Coronary artery (tissue), 2 donors: ENCODE measurements around the gene SPINK13.
"Not testable (repeated sequence)": the region's sequence is repeated elsewhere in the genome, so short reads cannot be mapped to it uniquely, and the experiment has no call there.

Source experiments
- DNase-seq: peaks from one replicate; pipeline ENCODE4 v3.0.0-alpha.2; 2017; ENCODE audit warnings: low spot score
- H3K27ac ChIP-seq, 2 donors: fragments of 200-600 bp; sonication (generic); one replicate each; pipeline ENCODE4 v1.5.1; 2016 to 2019
- H3K4me3 ChIP-seq: fragments of 200-600 bp; sonication (generic); 2 replicates; pipeline ENCODE4 v1.5.1; 2016; ENCODE audit warnings: mild to moderate bottlenecking, moderate library complexity
- TF ChIP-seq, protein P1 (sequence below): fragments of 200-600 bp; sonication (generic); IDR thresholded peaks from one replicate; pipeline ENCODE4 v1.5.1; 2019; ENCODE audit warnings: antibody characterized with exemption

SPINK13 gene

DNA sequence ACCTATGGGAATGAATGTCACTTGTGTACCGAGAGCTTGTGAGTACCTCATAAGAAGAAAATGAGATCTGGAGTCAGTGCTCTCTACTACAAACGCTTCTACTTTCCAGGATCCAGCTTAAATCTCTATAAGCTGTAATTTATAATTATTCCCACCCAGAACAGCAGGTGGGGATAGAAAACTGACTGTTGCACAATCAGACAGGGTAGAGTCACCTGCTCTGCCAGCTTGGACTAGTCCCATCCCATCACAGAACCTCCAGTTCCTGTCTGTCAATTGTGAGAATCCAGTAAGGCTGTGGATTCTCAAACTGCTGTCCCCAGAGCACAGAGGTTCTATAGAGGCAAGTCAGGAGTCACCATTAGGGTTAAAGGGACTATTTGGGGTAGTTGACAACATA is 45.6 kb downstream of the SPINK13 start:
- DNase-seq = no peak
- TF ChIP-seq, protein P1, sequence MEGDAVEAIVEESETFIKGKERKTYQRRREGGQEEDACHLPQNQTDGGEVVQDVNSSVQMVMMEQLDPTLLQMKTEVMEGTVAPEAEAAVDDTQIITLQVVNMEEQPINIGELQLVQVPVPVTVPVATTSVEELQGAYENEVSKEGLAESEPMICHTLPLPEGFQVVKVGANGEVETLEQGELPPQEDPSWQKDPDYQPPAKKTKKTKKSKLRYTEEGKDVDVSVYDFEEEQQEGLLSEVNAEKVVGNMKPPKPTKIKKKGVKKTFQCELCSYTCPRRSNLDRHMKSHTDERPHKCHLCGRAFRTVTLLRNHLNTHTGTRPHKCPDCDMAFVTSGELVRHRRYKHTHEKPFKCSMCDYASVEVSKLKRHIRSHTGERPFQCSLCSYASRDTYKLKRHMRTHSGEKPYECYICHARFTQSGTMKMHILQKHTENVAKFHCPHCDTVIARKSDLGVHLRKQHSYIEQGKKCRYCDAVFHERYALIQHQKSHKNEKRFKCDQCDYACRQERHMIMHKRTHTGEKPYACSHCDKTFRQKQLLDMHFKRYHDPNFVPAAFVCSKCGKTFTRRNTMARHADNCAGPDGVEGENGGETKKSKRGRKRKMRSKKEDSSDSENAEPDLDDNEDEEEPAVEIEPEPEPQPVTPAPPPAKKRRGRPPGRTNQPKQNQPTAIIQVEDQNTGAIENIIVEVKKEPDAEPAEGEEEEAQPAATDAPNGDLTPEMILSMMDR = no peak
- Histone ChIP-seq H3K4me3 (no peak overlapping the region), H3K27ac (no peak overlapping the region)

DNA sequence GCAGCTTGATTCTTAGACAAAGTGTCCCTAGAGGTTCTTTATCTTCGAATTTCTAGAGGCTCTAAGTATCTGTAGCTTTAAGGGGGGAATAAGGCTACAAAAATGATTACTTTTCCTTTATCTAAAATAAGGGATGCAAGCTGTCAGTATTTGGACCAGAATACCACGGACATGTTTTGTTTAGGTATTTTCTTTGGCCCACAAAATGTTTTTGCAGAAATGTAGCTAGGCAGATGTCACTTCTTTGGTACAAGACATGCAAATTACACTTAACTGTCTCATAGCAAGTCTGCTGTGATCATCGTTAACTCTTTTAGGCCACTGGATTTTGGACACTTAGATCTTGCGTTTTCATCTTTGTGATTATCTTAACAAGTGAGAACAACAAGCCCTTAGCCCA is 46.1 kb downstream of the SPINK13 start:
- TF ChIP-seq, protein P1 = no peak
- Histone ChIP-seq H3K27ac (no peak overlapping the region), H3K4me3 (no peak overlapping the region)
- DNase-seq = no peak

DNA sequence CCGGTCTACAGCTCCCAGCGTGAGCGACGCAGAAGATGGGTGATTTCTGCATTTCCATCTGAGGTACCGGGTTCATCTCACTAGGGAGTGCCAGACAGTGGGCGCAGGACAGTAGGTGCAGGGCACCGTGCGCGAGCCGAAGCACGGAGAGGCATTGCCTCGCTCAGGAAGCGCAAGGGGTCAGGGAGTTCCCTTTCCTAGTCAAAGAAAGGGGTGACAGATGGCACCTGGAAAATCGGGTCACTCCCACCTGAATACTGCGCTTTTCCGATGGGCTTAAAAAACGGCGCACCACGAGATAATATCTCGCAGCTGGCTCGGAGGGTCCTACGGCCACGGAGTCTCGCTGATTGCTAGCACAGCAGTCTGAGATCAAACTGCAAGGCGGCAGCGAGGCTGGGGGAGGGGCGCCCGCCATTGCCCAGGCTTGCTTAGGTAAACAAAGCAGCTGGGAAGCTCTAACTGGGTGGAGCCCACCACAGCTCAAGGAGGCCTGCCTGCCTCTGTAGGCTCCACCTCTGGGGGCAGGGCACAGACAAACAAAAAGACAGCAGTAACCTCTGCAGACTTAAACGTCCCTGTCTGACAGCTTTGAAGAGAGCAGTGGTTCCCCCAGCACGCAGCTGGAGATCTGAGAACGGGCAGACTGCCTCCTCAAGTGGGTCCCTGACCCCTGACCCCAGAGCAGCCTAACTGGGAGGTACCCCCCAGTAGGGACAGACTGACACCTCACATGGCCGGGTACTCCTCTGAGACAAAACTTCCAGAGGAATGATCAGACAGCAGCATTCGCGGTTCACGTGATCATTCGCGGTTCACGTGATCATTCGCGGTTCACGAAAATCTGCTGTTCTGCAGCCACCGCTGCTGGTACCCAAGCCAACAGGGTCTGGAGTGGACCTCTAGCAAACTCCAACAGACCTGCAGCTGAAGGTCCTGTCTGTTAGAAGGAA is 51.7 kb downstream of the SPINK13 start:
- not testable (repeated sequence) for H3K27ac ChIP-seq, DNase-seq
- H3K4me3 ChIP-seq = peak overlapping the region; percentile 49

DNA sequence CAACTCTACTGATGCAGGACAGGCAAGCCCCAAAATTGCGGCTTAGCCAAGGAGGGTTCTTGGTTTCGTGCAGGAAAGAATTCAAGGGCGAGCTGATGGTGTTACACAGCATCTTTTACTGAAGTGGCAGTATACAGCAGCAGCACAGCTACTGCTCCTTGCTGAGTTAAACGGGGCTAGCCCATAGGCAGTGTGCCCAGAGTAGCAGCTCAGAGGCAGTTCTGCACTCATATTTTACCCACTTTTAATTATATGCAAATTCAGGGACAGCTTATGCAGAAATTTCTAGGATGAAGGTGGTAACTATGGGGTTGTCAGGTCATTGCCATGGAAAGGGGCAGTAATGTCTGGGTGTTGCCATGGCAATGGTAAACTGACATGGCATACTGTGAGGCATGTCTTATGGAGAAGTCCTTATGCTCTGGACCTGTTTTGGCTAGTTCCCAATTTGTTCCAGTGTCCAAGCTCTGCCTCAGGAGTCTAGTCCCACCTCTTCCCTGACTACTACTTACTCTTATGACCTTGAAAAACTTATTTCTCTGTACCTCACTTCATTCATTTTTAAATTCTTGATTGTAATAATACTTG is 64.8 kb downstream of the SPINK13 start:
- H3K27ac ChIP-seq = no peak overlapping the region
- TF ChIP-seq, protein P1 = no peak
- no peak overlapping the region for H3K4me3 ChIP-seq
- no peak for DNase-seq

DNA sequence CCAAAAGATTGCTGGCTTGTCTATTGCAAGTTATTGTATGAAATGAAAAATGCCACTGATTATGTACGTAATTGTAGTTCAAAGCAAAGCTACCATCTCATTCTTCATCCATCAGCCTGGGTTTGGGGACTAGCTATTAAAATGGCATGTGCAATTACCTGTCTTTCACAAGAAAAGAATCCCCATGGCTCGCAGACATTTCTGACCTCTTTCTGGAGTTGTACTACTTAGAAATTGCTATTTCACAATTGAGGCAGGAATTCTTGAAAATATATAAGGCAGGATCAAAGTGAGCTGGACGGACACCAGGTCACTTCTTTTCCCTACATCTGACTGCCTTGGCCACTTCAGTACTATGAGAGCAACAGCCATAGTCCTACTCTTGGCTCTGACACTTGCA is 66.7 kb downstream of the SPINK13 start, which contains the start of gene SPINK9:
Gene SPINK9 (plus strand): TSS at position 301 of the 400 bp plus-strand sequence. CDS start 55 bp downstream, at position 356.
- Histone ChIP-seq H3K27ac (no peak within 1 kb of the TSS), H3K4me3 (no peak within 1 kb of the TSS)
- TF ChIP-seq, protein P1 = no peak
- no peak for DNase-seq
